GM06990 (cell line): Measurements from ENCODE around the gene TMEM82.

ENCODE experiments used
- DNase-seq: peaks from one replicate; pipeline ENCODE4 v3.0.0-alpha.2; 2011; ENCODE audit not compliant: insufficient read length; ENCODE audit errors: extremely low read depth
- H3K27me3 ChIP-seq: replicated peaks from 2 replicates; pipeline ENCODE4 v1.6.0; 2011; ENCODE audit warnings: low read length; ENCODE audit not compliant: control insufficient read depth, insufficient read depth
- H3K36me3 ChIP-seq: 2 replicates; pipeline ENCODE4 v1.5.1; 2011; ENCODE audit warnings: low read length; ENCODE audit not compliant: control insufficient read depth, insufficient read depth
- H3K4me3 ChIP-seq: replicated peaks from 2 replicates; pipeline ENCODE4 v1.5.1; 2011; ENCODE audit warnings: low read depth, mild to moderate bottlenecking, control low read depth, low read length
- TF ChIP-seq, protein P1 (sequence below): IDR thresholded peaks from 2 replicates; pipeline ENCODE4 v1.5.1; 2011; ENCODE audit warnings: low read length, control low read depth, mild to moderate bottlenecking, inconsistent platforms; ENCODE audit not compliant: insufficient read depth, poor library complexity, severe bottlenecking

TMEM82 gene

DNA sequence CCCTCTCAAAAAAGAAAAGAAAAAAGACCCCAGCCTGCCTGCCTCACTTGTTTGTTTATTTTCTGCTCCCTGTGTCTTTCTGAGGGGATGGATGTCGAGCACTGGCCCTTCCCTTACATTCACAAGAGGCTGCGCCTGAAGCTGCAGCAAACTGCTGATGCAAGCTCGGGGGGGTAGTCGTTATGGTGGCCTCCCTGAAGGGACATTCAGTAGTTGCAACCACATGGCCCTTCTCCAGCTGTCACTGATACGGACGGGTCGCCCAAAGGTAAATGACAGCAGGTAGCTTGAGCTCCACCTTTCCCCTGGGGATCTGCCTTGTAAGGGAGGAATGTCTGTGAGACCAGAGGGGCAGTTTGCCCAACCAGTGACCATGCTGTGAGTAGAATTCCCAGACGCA is 40.5 kb upstream of the TMEM82 start:
- TF ChIP-seq, protein P1, sequence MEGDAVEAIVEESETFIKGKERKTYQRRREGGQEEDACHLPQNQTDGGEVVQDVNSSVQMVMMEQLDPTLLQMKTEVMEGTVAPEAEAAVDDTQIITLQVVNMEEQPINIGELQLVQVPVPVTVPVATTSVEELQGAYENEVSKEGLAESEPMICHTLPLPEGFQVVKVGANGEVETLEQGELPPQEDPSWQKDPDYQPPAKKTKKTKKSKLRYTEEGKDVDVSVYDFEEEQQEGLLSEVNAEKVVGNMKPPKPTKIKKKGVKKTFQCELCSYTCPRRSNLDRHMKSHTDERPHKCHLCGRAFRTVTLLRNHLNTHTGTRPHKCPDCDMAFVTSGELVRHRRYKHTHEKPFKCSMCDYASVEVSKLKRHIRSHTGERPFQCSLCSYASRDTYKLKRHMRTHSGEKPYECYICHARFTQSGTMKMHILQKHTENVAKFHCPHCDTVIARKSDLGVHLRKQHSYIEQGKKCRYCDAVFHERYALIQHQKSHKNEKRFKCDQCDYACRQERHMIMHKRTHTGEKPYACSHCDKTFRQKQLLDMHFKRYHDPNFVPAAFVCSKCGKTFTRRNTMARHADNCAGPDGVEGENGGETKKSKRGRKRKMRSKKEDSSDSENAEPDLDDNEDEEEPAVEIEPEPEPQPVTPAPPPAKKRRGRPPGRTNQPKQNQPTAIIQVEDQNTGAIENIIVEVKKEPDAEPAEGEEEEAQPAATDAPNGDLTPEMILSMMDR = no peak
- no peaks in the 10 kb centered on the region for H3K27me3 ChIP-seq
- H3K36me3 ChIP-seq = peaks cover 8% of the 10 kb centered on the region
- H3K4me3 ChIP-seq = no peak overlapping the region
- no peak for DNase-seq

DNA sequence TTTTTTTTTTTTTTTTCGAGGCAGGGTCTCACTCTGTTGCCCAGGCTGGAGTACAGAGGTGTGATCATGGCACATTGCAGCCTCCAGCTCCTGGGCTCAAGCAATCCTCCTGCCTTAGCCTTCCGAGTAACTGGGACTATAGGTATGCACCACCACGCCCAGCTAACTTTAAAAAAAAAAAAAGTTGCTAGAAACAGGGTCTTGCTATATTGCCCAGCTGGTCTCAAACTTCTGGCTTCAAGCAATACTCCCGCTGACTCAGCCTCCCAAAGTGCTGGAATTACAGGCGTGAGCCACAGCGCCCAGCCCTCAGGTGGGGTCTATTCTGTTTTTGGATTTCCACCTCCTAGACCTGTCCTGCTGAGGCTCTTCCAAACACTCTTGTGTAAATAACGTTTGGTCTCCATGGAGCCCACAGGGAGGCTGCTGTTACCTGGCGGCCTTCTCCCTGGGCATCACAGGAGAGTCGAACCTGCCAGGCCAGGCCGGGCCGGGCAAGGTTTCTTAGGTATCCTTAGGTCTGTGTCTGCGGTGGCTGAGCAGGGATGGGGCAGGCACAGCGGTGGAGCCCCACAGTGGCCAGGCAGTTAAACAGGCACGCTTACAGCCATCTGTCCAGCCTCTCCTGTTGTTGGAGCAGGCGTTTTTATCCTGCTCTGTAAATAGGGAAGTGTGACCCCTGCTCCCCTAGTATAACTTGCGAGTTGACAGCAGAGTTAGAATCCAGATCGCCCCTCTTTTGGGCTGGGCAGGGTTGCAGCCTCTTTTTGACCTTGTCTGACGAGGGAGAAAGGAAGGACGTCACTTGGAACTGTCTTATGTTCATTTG is 39.4 kb upstream of the TMEM82 start:
- Histone ChIP-seq H3K36me3 (peaks cover 9% of the 10 kb centered on the region), H3K4me3 (no peak overlapping the region), H3K27me3 (no peaks in the 10 kb centered on the region)
- TF ChIP-seq, protein P1 = no peak
- DNase-seq = no peak

DNA sequence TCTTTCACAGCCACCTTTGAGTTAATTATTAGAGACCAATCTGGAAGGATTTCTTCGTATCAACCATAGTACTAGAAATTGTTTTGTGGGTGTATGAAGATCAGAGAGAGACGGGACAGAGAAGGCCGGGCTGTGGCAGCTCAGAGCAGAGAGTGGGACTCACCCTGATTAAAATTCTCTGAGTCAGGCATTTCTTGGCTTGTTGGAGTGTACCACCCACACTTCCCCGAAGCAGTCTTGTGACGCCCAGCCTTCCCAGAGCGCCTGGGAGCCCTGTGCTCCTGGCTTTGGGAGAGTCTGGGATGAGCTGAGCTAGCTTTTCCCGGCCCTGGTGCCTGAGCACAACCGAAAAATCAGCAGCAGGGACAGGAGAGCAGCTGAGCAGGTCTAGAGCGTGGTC is 38.7 kb upstream of the TMEM82 start:
- Histone ChIP-seq H3K27me3 (no peaks in the 10 kb centered on the region), H3K4me3 (no peak overlapping the region), H3K36me3 (peaks cover 9% of the 10 kb centered on the region)
- TF ChIP-seq, protein P1 = no peak
- DNase-seq = no peak

DNA sequence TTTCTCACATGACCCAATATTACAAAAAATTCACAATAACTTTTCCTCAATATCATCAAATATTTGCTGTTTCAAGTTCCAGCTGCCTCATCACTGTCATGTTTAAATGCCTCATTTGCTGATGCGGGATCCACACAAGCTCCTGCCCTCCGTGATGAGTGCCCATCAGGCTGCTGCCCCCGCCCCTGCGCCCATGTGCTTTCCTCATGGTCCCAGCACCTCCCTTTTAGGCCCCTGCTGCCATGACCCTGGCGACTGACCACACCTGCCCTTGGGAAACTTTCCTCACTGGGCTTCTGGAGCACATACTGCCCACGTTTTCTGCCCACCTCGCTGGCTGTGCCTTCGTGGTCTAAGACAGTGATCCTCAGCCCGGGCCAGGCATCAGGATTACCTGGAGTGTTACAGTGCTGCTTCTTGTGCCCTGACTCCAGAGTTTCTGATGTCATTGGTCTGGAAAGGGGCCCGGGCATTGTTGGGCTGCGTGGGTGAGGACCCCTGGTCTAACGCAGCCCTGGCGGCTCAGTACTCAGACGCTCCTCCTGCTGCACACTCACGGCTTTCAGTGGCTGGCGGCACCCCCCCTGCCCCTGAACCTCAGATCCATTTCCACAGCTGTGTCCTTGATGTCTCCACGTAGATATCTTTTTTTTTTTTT is 37.6 kb upstream of the TMEM82 start:
- DNase-seq = no peak
- TF ChIP-seq, protein P1 = no peak
- Histone ChIP-seq H3K36me3 (peaks cover 9% of the 10 kb centered on the region), H3K27me3 (no peaks in the 10 kb centered on the region), H3K4me3 (no peak overlapping the region)

DNA sequence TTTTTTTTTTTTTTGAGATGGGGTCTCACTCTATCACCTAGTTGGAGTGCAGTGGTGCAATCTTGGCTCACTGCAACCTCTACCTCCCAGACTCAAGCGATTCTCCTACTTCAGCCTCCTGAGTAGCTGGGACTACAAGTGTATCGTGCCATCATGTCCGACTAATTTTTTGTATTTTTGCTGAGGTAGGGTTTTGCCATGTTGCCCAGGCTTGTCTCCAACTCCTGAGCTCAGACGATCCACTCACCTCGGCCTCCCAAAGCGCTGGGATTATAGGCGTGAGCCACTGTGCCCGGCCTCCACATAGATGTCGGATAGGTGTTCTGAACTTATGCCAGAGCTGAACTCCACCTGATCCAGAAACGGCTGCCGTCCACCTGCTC is 37.1 kb upstream of the TMEM82 start:
- DNase-seq = no peak
- Histone ChIP-seq H3K4me3 (no peak overlapping the region), H3K36me3 (peaks cover 9% of the 10 kb centered on the region), H3K27me3 (no peaks in the 10 kb centered on the region)
- TF ChIP-seq, protein P1 = no peak
